Right lobe of liver (tissue), 6 donors: ENCODE data around the gene OPCML. TPM values are rescaled to one million over a fixed set of nuclear protein-coding genes. Genes with fewer than 3 reads are reported as not detected.

Experiments
- ATAC-seq, 4 donors: fragments of 200-7000 bp; cut with Tn5 transposase; one replicate each; pipeline ENCODE4 v1.9.1; 2020; ENCODE audit warnings: mild to moderate bottlenecking in 4 of 4, moderate library complexity in 4 of 4
- DNase-seq, 3 donors: peaks; one replicate each; pipeline ENCODE4 v3.0.0-alpha.2; 2020
- H3K27ac ChIP-seq, 3 donors: fragments of 200-600 bp; one replicate each; pipeline ENCODE4 v1.8.0; 2022
- H3K27me3 ChIP-seq, 2 donors: fragments of 200-600 bp; one replicate each; pipeline ENCODE4 v1.8.0; 2022
- H3K36me3 ChIP-seq, 4 donors: fragments of 200-600 bp; sonication (generic) in 1 of 4; one replicate each; pipeline versions ENCODE4 v1.5.1 to v1.8.0; 2017 to 2022; ENCODE audit warnings: control low read depth in 1 of 4
- H3K4me1 ChIP-seq, 4 donors: fragments of 200-600 bp; sonication (generic) in 1 of 4; one replicate each; pipeline versions ENCODE4 v1.5.1 to v1.8.0; 2017 to 2022; ENCODE audit warnings: control low read depth in 1 of 4
- H3K4me3 ChIP-seq, 3 donors: fragments of 200-600 bp; one replicate each; pipeline ENCODE4 v1.8.0; 2022
- H3K9me3 ChIP-seq, 4 donors: fragments of 200-600 bp; sonication (generic) in 1 of 4; one replicate each; pipeline versions ENCODE4 v1.5.1 to v1.8.0; 2017 to 2022; ENCODE audit warnings: control low read depth in 1 of 4
- POLR2A ChIP-seq: fragments of 450-650 bp; IDR thresholded peaks from one replicate; pipeline ENCODE4 v1.6.1; 2017; ENCODE audit warnings: antibody characterized with exemption, mild to moderate bottlenecking
- WGBS: methylation state at CpG from one replicate; pipeline ENCODE4 v1.1.6; 2018; ENCODE audit warnings: low coverage, low lambda C conversion rate; ENCODE audit not compliant: insufficient coverage; ENCODE audit errors: missing lambda C conversion rate; 5-methylcytosine and 5-hydroxymethylcytosine counted together
- intact Hi-C, 2 donors: fragments of 100-400 bp; cut with DNase I; formaldehyde crosslinking; loops; one replicate each; pipeline versions ENCODE4 v1.11.2 to v1.14.1; 2022
- total RNA-seq, 6 experiments: library from RNA; depleted of rRNA in 2 of 6; stranded (reverse); fragments of >200 nt in 2 of 6; fragmentation: NEBNext Ultra II Directional in 3 of 6; extraction: Animal tissue kit (Norgen Biotek cat#: 25700) in 3 of 6; gene quantifications; one replicate each; pipeline versions ENCODE4 v1.1.0 to v1.2.4, GENCODE V29; 2016 to 2023
- TF ChIP-seq, protein P1 (sequence below), 4 donors: fragments of 200-600 bp in 3 of 4; fragments of 450-650 bp in 1 of 4; IDR thresholded peaks; one replicate each; pipeline versions ENCODE4 v1.5.1 to v1.8.0; 2016 to 2022; ENCODE audit warnings: antibody characterized with exemption in 4 of 4, mild to moderate bottlenecking in 2 of 4
- donor health status: DM: no; HTN: yes; CAD: no.
- donor health status: DM: no; HTN: no; CAD: no.
- donor health status: DM: no; HTN: no; CAD: no.
- donor health status: DM: no; HTN: yes; CAD: no.
- donor health status: DM: no; HTN: yes; CAD: no.

Gene OPCML
- total RNA-seq, 6 experiments from 2014 or later = 0.11 TPM; not detected in 5

DNA sequence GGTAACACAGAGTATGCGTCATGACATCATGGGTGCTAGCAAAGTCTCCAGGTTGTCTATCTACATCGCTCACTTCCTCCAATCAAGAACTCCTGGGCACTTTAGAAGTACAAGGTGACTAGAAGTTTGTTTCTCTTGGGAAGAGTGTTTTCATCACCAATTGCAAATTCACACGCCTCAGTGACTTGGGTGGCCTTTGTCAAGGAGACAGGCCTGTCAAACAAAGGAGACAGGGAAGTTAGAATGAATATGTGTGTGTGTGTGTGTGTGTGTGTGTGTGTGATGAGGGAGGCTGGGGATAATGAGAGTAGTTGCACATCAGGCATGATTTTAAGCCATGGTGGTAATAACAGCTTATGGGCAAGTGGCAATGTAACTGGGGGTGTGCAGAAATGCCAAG, 953.2 kb downstream of the OPCML start:
- Histone ChIP-seq H3K27ac (no peak overlapping the region), H3K27me3 (no peaks in the 10 kb centered on the region), H3K4me1 (no peaks in the 10 kb centered on the region), H3K36me3 (no peaks in the 10 kb centered on the region), H3K9me3 (no peaks in the 10 kb centered on the region), H3K4me3 (no peak overlapping the region)
- ATAC-seq = no peak
- intact Hi-C loops = no loop called here
- WGBS = 82% methylated on average over 3 of the region's 3 CpGs
- TF ChIP-seq, protein P1, sequence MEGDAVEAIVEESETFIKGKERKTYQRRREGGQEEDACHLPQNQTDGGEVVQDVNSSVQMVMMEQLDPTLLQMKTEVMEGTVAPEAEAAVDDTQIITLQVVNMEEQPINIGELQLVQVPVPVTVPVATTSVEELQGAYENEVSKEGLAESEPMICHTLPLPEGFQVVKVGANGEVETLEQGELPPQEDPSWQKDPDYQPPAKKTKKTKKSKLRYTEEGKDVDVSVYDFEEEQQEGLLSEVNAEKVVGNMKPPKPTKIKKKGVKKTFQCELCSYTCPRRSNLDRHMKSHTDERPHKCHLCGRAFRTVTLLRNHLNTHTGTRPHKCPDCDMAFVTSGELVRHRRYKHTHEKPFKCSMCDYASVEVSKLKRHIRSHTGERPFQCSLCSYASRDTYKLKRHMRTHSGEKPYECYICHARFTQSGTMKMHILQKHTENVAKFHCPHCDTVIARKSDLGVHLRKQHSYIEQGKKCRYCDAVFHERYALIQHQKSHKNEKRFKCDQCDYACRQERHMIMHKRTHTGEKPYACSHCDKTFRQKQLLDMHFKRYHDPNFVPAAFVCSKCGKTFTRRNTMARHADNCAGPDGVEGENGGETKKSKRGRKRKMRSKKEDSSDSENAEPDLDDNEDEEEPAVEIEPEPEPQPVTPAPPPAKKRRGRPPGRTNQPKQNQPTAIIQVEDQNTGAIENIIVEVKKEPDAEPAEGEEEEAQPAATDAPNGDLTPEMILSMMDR (IDR thresholded peaks at IDR 0.05) = no peak
- TF ChIP-seq POLR2A = no peak
- DNase-seq = no peak

DNA sequence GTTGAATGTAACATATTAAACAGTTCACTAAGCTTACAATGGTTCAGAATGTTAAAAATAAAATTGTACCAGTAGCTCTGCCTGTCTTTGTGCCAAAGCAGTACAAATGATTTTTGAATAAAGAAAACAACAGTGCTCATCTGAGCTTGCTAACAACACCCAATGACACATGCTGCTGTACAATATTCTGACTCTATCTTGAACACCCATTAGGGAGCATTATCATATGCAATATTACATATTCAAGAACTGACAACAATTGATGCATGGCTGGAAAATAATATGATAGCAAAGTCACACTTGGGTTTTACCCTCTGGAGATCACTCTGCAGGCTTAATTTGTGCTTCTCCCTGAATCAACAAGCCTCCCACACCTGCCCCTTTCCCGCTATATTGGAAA, 953.7 kb downstream of the OPCML start:
- intact Hi-C loops = no loop called here
- ATAC-seq = no peak

DNA sequence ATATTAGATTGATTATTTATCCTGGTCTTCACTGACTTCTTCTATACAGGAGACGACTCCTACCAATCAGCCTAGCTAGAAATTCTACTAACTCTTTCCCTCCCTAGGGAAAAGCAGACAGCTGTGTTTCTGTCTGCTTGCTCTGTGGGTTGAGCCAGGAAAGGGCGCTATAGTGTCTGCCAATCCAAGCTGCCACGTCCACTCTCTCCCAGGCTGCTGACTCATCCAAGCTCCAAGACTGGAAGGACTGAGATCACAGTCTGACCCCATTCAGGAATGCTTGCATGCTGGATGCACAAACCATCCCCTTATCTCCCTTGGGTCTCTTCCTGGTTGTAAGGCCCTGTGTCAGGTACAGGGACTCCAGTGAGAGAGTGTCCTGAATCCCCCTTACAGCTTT, 955.6 kb downstream of the OPCML start:
- 40% methylated on average over 3 of the region's 3 CpGs for WGBS
- H3K36me3 ChIP-seq = no peaks in the 10 kb centered on the region
- H3K27me3 ChIP-seq = no peaks in the 10 kb centered on the region
- H3K27ac ChIP-seq = no peak overlapping the region
- no peaks in the 10 kb centered on the region for H3K4me1 ChIP-seq
- no peak for DNase-seq
- intact Hi-C loops = no loop called here
- no peaks in the 10 kb centered on the region for H3K9me3 ChIP-seq
- TF ChIP-seq, protein P1 (IDR thresholded peaks at IDR 0.05) = no peak
- TF ChIP-seq POLR2A = no peak
- no peak overlapping the region for H3K4me3 ChIP-seq
- ATAC-seq = peak in 2 of 4 donors; percentile 48 to 63

More for the DNA sequence above, 953.7 kb downstream of the OPCML start:
- TF ChIP-seq, protein P1 (IDR thresholded peaks at IDR 0.05) = no peak
- no peak for TF ChIP-seq POLR2A
- WGBS = 88% methylated on average over 1 of the region's 1 CpG
- no peak for DNase-seq
- no peaks in the 10 kb centered on the region for H3K36me3 ChIP-seq
- no peak overlapping the region for H3K4me3 ChIP-seq
- no peaks in the 10 kb centered on the region for H3K9me3 ChIP-seq
- no peaks in the 10 kb centered on the region for H3K27me3 ChIP-seq
- no peaks in the 10 kb centered on the region for H3K4me1 ChIP-seq
- no peak overlapping the region for H3K27ac ChIP-seq

DNA sequence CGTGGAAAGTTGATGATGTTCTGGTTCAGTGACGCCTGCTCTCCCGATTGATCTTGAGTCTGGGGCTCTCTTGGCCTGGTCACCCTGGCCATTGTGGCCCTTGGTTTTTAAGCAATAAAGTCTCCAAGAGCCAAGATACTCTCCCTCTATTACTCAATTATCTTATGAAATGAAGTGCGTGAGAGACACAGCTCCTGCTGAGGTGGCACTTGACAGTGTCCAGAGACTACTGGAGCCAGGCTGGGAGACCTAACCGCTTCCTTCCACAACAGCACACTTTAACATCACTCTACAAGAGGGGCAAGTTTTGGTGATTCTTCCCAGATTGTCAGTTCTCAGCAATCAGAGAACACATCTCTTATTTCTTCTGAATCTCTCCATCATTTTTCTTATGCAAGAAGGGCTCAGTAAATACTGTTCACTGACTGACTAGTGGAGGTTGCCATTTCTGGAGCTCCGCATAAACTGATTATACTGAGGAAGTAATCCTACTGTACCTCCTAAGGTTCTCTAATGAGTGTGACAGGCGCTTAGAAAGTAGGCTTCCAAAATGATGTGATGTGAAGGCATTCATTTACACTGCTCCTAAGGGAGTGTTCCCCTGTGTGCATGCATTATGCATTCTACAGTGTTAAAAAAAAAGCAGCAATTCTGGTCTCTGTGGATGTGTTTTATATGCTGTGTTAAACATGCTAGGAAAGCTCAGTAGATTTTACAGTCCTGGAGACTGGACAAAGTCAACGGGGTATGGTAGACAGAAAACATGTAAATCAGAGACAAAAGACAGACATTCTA, 968.0 kb downstream of the OPCML start:
- Histone ChIP-seq H3K27ac (no peak overlapping the region), H3K27me3 (no peaks in the 10 kb centered on the region), H3K9me3 (no peaks in the 10 kb centered on the region), H3K36me3 (no peaks in the 10 kb centered on the region), H3K4me1 (no peaks in the 10 kb centered on the region), H3K4me3 (no peak overlapping the region)
- DNase-seq (no peak), ATAC-seq (no peak)
- intact Hi-C loops = no loop called here
- TF ChIP-seq, protein P1 (IDR thresholded peaks at IDR 0.05) = no peak
- no peak for TF ChIP-seq POLR2A
- WGBS = 83% methylated on average over 5 of the region's 8 CpGs
